NB4 (cell line): ENCODE data around the gene ALPK1.

Experiments used
- DNase-seq: peaks from one replicate; pipeline ENCODE4 v3.0.0; 2010; ENCODE audit warnings: low read depth
- H3K4me3 ChIP-seq: one replicate; pipeline ENCODE4 v1.5.1; 2011; ENCODE audit warnings: mild to moderate bottlenecking, low read depth, low read length, moderate library complexity
- MAX ChIP-seq: IDR thresholded peaks from 2 replicates; pipeline ENCODE4 v1.6.1; 2011; ENCODE audit warnings: low read depth, low read length
- MYC ChIP-seq: IDR thresholded peaks from 2 replicates; pipeline ENCODE4 v1.6.1; 2011; ENCODE audit warnings: low read depth, low read length
- POLR2A ChIP-seq: IDR thresholded peaks from 2 replicates; pipeline ENCODE4 v1.6.1; 2011; ENCODE audit warnings: mild to moderate bottlenecking; ENCODE audit not compliant: insufficient read length; ENCODE audit errors: extremely low read depth
- TF ChIP-seq, protein P1 (sequence below): IDR thresholded peaks from one replicate; pipeline ENCODE4 v1.5.1; 2012; ENCODE audit warnings: low read depth, low read length

Gene ALPK1

GRCh38 chr4:112329672-112330375, 32.7 kb downstream of the ALPK1 start:
- TF ChIP-seq MYC = no peak
- TF ChIP-seq POLR2A = no peak
- TF ChIP-seq, protein P1, sequence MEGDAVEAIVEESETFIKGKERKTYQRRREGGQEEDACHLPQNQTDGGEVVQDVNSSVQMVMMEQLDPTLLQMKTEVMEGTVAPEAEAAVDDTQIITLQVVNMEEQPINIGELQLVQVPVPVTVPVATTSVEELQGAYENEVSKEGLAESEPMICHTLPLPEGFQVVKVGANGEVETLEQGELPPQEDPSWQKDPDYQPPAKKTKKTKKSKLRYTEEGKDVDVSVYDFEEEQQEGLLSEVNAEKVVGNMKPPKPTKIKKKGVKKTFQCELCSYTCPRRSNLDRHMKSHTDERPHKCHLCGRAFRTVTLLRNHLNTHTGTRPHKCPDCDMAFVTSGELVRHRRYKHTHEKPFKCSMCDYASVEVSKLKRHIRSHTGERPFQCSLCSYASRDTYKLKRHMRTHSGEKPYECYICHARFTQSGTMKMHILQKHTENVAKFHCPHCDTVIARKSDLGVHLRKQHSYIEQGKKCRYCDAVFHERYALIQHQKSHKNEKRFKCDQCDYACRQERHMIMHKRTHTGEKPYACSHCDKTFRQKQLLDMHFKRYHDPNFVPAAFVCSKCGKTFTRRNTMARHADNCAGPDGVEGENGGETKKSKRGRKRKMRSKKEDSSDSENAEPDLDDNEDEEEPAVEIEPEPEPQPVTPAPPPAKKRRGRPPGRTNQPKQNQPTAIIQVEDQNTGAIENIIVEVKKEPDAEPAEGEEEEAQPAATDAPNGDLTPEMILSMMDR = no peak
- TF ChIP-seq MAX = no peak
- DNase-seq = no peak

DNA sequence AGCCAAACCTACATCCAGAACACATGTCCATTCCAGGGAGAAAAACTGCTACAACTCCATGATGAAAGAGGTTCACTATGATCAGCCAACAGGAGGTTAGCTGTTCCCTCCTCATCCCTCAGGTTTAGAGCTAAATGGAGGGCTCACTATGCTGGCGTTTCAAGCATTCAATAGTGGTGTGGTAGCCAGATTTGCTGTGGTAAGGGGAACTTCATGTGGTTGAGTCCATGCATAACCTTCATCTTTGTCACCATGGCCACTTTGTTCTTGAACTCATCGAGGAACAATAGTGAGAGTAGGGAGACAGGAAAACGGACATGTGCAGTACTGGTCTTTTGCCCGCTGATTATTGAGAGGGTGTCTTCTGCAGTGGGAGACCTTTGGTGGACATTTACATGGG, 33.8 kb downstream of the ALPK1 start:
- DNase-seq = no peak
- no peak overlapping the region for H3K4me3 ChIP-seq
- no peak for TF ChIP-seq MYC
- TF ChIP-seq MAX = no peak
- TF ChIP-seq, protein P1 = no peak
- no peak for TF ChIP-seq POLR2A

More at GRCh38 chr4:112329672-112330375, 32.7 kb downstream of the ALPK1 start:
- H3K4me3 ChIP-seq = no peak overlapping the region

DNA sequence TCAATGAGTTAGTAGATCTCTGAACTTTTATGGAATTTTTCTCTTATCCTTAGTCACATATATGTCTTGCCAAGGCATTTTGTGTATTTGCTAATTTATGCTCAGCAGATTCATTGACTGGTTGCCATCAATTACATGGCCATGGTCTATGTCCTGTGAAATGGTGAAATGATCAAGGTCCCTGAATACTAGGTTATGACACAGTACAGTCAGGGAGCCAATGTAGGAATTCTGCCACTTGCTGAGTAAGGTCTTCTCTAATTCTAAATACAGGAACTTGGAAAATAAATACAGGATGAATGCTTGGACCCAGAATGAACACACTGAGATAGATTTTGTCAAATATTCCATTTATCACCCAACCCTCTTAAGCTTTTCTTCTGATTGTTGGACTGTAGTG, 35.2 kb downstream of the ALPK1 start:
- DNase-seq = no peak
- TF ChIP-seq MYC (no peak), MAX (no peak), POLR2A (no peak)
- TF ChIP-seq, protein P1 = no peak
- H3K4me3 ChIP-seq = no peak overlapping the region

- no peak for DNase-seq
- TF ChIP-seq MYC (no peak), POLR2A (no peak), MAX (no peak)
- TF ChIP-seq, protein P1 = no peak
- no peak overlapping the region for H3K4me3 ChIP-seq
Observed at GRCh38 chr4:112340023-112340422, 42.9 kb downstream of the ALPK1 start.

DNA sequence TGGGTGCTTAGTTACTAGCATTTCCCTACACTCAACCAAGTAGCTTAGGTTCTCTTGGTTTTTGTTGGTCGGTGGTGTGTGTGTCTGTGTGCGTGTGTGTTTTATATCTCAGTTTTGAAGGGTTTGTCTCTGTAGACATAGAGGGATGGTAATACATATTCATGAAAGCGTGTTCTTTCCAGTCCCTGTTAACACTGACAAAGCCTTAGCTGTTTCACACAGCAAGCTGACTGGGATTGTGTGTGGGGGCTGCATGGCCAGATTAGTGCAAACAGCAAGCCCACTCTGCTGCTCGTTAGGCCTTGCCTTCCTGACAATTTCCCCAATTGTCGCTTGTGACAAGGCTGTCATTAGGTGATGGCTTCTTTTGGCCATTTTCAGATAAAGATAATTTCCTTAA, 43.9 kb downstream of the ALPK1 start:
- TF ChIP-seq, protein P1 = no peak
- TF ChIP-seq MAX = no peak
- no peak for TF ChIP-seq POLR2A
- no peak for TF ChIP-seq MYC
- H3K4me3 ChIP-seq = no peak overlapping the region
- no peak for DNase-seq
